Activated naive CD4-positive, alpha-beta T cell treated with anti-CD3 and anti-CD28 coated beads, Interleukin-2, amount 50 U/mL, for 24 hours (primary cell): Measurements from ENCODE around the gene FANCC.
A peak's percentile ranks its signal among the peaks of the same experiment; 100 is the strongest.
"Not testable (repeated sequence)": the region's sequence is repeated elsewhere in the genome, so short reads cannot be mapped to it uniquely, and the experiment has no call there.

ENCODE experiments used
- H3K27ac Mint-ChIP-seq: one replicate; pipeline ENCODE4 v1.8.0; 2021; ENCODE audit warnings: mild to moderate bottlenecking, mixed read lengths
- H3K27me3 Mint-ChIP-seq: one replicate; pipeline ENCODE4 v1.8.0; 2021; ENCODE audit warnings: mixed read lengths
- H3K36me3 Mint-ChIP-seq: one replicate; pipeline ENCODE4 v1.8.0; 2021; ENCODE audit warnings: mixed read lengths
- H3K4me1 Mint-ChIP-seq: one replicate; pipeline ENCODE4 v1.8.0; 2021; ENCODE audit warnings: mixed read lengths
- H3K4me3 Mint-ChIP-seq: one replicate; pipeline ENCODE4 v1.8.0; 2021; ENCODE audit warnings: mild to moderate bottlenecking, mixed read lengths
- H3K9me3 Mint-ChIP-seq: one replicate; pipeline ENCODE4 v1.8.0; 2021; ENCODE audit warnings: mixed read lengths

The FANCC gene

GRCh38 chr9:95306819-95307218 is 10.7 kb downstream of the FANCC start:
- peaks cover 22% of the 10 kb centered on the region for H3K4me1 Mint-ChIP-seq
- no peak overlapping the region for H3K4me3 Mint-ChIP-seq
- no peaks in the 10 kb centered on the region for H3K36me3 Mint-ChIP-seq
- no peak overlapping the region for H3K27ac Mint-ChIP-seq
- H3K27me3 Mint-ChIP-seq = no peaks in the 10 kb centered on the region
- H3K9me3 Mint-ChIP-seq = no peaks in the 10 kb centered on the region

DNA sequence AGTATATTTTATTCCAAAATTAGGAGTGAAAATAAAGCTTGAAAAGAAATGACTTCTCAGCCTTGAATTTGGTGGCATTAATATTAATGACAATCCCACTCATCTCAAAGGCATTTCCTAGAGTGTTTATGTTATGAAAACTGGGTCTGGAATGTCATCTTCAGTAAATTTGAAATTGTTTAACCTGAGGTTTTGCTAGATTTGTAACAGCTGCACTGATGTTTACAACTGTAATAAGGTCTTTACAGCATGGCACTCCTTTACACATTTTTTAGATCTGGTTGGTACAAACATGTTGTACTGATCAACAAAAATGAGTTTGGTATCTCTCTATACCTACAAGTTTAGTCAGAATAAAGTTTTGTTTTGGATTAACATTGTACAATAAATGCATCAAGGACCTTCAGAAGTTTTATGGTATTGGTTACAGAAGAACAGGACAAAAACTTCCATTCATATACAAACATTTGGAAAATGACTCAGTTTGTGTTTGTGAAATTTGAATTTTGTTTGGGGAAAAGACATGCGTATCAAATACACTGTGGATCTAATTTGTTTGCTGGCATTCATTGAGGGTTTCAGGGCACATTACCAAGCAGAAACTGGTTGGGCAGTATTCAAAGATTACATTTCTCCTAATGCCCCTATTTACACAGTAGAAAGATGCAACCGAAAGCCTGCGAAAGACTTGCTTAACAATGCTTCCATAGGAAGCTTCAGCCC is 11.6 kb downstream of the FANCC start:
- Mint-ChIP-seq H3K4me3 (no peak overlapping the region), H3K27ac (no peak overlapping the region), H3K36me3 (no peaks in the 10 kb centered on the region), H3K27me3 (no peaks in the 10 kb centered on the region), H3K4me1 (peaks cover 24% of the 10 kb centered on the region), H3K9me3 (no peaks in the 10 kb centered on the region)

GRCh38 chr9:95302479-95302878 is 15.0 kb downstream of the FANCC start:
- Mint-ChIP-seq H3K27me3 (no peaks in the 10 kb centered on the region), H3K4me1 (peaks cover 32% of the 10 kb centered on the region), H3K36me3 (no peaks in the 10 kb centered on the region), H3K27ac (no peak overlapping the region), H3K4me3 (peak overlapping the region; percentile 51), H3K9me3 (no peaks in the 10 kb centered on the region)

DNA sequence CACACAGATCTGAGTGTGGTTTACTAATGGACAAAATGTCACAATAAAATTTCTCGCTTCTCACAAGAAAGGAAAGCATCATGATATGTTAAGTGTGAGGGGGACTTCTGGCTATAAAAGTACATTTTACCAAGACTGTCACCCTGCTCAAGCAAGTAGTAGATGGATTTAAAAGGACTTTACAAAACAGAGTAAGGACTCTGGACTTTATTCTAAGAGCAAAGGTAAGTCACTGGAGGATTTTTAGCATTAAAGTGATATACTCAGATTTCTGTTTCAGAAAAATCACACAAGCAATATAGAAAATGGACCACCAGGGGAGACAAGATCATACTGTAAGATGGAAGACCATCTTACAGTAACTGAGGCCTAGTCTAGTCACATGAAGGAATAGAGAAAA is 19.7 kb downstream of the FANCC start:
- peaks cover 15% of the 10 kb centered on the region for H3K4me1 Mint-ChIP-seq
- no peak overlapping the region for H3K27ac Mint-ChIP-seq
- no peaks in the 10 kb centered on the region for H3K36me3 Mint-ChIP-seq
- no peaks in the 10 kb centered on the region for H3K27me3 Mint-ChIP-seq
- H3K9me3 Mint-ChIP-seq = no peaks in the 10 kb centered on the region
- H3K4me3 Mint-ChIP-seq = no peak overlapping the region

- Mint-ChIP-seq H3K27ac (no peak overlapping the region), H3K4me1 (peaks cover 11% of the 10 kb centered on the region), H3K4me3 (no peak overlapping the region), H3K9me3 (no peaks in the 10 kb centered on the region), H3K27me3 (no peaks in the 10 kb centered on the region), H3K36me3 (no peaks in the 10 kb centered on the region)
These were observed 20.2 kb downstream of the FANCC start for GRCh38 chr9:95297316-95297715.

DNA sequence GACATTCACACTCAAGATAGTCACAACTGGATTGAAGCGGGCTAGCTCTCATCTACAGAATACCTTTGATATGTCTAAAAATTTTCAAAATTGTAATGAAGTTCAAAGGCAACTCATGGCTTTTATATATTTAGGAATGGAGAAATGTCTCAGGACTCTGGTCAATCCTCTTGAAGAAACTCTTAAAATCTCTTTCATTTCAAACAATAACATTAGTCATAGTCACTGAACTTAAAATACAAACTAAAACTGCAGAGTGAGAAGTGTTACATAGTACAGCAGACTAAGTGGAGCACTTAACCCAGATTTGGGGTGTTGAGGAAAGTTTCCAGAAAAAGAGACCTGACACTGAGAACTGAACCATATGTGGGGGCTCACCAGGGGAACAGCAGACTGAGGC is 20.7 kb downstream of the FANCC start:
- H3K27ac Mint-ChIP-seq = no peak overlapping the region
- no peak overlapping the region for H3K4me3 Mint-ChIP-seq
- H3K27me3 Mint-ChIP-seq = no peaks in the 10 kb centered on the region
- no peaks in the 10 kb centered on the region for H3K9me3 Mint-ChIP-seq
- peaks cover 10% of the 10 kb centered on the region for H3K4me1 Mint-ChIP-seq
- H3K36me3 Mint-ChIP-seq = peaks cover 3% of the 10 kb centered on the region

- peaks cover 13% of the 10 kb centered on the region for H3K4me1 Mint-ChIP-seq
- H3K4me3 Mint-ChIP-seq, H3K27me3 Mint-ChIP-seq, H3K36me3 Mint-ChIP-seq, H3K27ac Mint-ChIP-seq, H3K9me3 Mint-ChIP-seq: not testable (repeated sequence)
These were observed 24.2 kb downstream of the FANCC start for GRCh38 chr9:95293296-95293695.

DNA sequence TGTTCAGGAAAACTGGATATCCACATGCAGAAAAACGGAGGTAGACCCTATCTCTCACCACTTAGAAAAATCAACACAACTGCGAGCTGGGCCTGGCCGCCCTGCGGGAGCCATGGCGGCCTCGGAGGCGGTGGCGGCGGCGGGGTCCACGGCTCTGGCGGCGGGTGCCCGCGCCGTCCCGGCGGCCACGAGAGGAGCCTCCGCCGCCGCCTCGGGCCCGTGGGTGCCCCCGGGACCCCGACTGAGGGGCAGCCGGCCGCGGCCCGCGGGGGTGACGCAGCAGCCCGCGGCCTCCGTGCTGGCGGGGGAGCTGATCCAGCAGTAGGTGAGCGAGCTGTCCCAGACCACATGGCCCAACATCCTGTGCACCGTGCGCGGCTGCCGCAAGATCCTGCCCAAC is 25.3 kb downstream of the FANCC start:
- Mint-ChIP-seq H3K27ac (no peak overlapping the region), H3K36me3 (peaks cover 4% of the 10 kb centered on the region), H3K4me1 (peaks cover 8% of the 10 kb centered on the region), H3K4me3 (no peak overlapping the region), H3K27me3 (no peaks in the 10 kb centered on the region), H3K9me3 (no peaks in the 10 kb centered on the region)

DNA sequence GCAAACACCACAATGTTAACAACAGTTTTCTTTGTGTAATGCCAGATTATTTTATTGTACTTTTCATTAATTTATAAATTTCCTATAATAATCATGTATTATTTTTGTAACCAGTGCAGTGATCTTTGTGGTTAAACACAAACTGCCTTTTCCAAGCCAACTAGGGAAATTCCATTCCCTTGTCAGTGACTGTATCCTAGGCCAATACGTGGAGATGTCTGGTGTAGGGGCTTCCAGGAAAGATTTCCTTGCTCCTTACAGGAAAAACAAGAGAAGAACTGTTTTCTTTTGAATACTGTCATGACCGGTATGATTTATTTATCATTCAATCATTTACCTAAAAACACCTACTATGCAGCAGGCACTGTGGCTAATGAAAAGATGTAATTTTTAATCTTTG is 31.4 kb downstream of the FANCC start:
- peaks cover 2% of the 10 kb centered on the region for H3K9me3 Mint-ChIP-seq
- peaks cover 4% of the 10 kb centered on the region for H3K36me3 Mint-ChIP-seq
- H3K27me3 Mint-ChIP-seq = no peaks in the 10 kb centered on the region
- no peak overlapping the region for H3K4me3 Mint-ChIP-seq
- no peak overlapping the region for H3K27ac Mint-ChIP-seq
- peaks cover 11% of the 10 kb centered on the region for H3K4me1 Mint-ChIP-seq

DNA sequence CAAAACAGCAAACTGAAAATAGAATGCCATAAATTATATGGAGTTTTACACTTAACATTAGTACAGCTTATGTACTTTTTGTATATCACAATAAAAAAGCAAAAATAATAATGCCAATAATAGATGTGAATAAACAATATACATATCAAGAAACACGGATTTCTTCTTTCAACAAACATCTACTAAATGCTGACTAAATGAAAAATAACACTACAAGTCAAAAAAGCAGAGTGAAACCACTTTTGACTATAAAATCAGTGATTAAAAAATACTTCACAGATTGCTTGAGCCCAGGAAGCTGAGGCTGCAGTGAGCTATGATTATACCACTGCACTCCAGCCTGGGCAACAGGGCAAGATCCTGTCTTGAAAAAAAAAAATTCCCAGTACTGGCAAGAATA is 32.2 kb downstream of the FANCC start:
- Mint-ChIP-seq H3K36me3 (peaks cover 8% of the 10 kb centered on the region), H3K27ac (no peak overlapping the region), H3K9me3 (peaks cover 9% of the 10 kb centered on the region), H3K4me3 (no peak overlapping the region), H3K4me1 (peaks cover 11% of the 10 kb centered on the region), H3K27me3 (no peaks in the 10 kb centered on the region)

DNA sequence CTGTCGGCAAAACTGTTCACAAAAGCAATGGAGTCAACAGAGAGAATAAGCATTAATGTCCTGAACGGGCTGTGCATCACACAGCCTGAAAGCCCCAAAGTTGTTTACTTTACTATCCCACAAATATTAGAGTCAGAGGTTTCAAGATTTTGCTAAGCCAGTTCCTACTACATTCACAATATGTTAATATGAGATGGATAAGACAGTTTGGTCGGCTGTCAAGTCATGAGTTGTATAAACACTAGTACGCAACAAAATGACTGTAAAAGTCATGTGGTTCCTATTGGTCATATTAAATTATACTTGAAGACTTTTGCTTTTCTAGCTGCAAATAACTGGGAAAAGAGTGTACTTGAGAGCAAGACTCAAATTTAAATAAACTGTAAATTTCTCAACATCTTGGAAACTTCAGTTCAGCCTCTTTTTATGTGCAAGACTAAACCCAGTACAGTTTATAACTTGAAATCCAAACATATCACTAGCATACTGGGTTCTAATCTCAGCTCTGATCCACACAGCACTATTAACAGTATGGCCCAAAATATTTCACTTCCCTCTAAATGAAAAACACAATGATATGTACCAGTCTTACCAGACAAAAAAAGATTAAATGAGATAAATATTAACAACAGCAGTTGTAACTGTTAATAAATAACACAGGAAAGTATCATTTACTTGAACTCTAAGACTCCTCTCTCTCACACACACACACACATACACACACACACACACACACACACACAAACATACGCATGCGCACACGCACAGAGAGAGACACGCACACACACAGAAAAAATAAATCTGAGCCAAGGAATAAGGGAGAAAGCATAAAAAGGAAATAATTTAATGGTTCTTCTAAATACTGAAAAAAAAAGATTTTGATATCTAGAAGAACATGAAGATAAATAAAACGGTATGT is 33.1 kb downstream of the FANCC start:
- Mint-ChIP-seq H3K4me1 (peaks cover 11% of the 10 kb centered on the region), H3K36me3 (peaks cover 8% of the 10 kb centered on the region), H3K27ac (no peak overlapping the region), H3K27me3 (no peaks in the 10 kb centered on the region), H3K4me3 (no peak overlapping the region), H3K9me3 (peaks cover 14% of the 10 kb centered on the region)

- Mint-ChIP-seq H3K27ac (no peak overlapping the region), H3K36me3 (peaks cover 8% of the 10 kb centered on the region), H3K4me1 (peaks cover 6% of the 10 kb centered on the region), H3K27me3 (no peaks in the 10 kb centered on the region), H3K4me3 (no peak overlapping the region), H3K9me3 (peaks cover 14% of the 10 kb centered on the region)
These were observed 33.8 kb downstream of the FANCC start for GRCh38 chr9:95283673-95284072.

GRCh38 chr9:95282332-95282731 is 35.2 kb downstream of the FANCC start:
- no peak overlapping the region for H3K4me3 Mint-ChIP-seq
- H3K27ac Mint-ChIP-seq = no peak overlapping the region
- H3K9me3 Mint-ChIP-seq = peaks cover 14% of the 10 kb centered on the region
- peaks cover 7% of the 10 kb centered on the region for H3K4me1 Mint-ChIP-seq
- H3K36me3 Mint-ChIP-seq = peaks cover 8% of the 10 kb centered on the region
- no peaks in the 10 kb centered on the region for H3K27me3 Mint-ChIP-seq

DNA sequence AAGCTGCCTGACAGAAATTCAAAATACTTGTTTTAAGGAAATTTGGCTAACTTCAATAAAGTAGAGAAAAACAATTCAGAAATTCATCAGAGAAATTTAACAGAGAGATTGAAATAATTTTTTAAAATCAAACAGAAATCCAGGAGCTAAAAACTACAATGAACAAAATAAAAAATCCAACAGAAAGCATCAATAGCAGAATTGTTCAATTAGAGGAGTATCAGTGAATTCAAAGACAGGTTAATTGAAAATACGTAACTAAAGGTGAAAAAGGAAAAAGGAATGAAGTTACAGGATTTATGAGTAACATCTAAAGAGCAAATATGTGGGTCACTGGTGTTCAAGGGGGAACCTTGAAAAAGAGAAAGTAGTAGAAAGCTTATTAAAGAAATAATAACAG is 36.8 kb downstream of the FANCC start:
- Mint-ChIP-seq H3K27ac (peak overlapping the region; percentile 41), H3K4me1 (peaks cover 17% of the 10 kb centered on the region), H3K4me3 (no peak overlapping the region), H3K36me3 (peaks cover 8% of the 10 kb centered on the region), H3K9me3 (peaks cover 14% of the 10 kb centered on the region), H3K27me3 (no peaks in the 10 kb centered on the region)

DNA sequence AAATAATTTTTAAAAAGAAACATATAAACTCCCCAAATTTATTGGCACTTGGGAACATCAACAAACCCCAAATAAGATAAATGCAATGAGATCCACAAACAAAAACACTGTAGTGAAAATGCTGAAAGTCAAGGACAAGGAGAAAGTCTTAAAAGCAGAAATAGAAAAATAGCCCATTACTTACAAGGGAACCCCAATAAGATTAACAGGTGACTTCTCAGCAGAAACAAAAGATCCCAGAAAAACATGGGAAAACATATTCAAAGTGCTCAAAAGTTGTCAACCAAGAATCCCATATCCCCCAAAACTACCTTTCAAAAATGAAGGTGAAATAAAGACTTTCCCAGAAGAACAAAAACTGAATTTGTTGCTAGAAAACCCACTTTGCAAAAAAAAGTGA is 40.0 kb downstream of the FANCC start:
- Mint-ChIP-seq H3K4me1 (peaks cover 26% of the 10 kb centered on the region), H3K4me3 (no peak overlapping the region), H3K36me3 (peaks cover 12% of the 10 kb centered on the region), H3K27me3 (no peaks in the 10 kb centered on the region), H3K27ac (no peak overlapping the region), H3K9me3 (peaks cover 14% of the 10 kb centered on the region)

DNA sequence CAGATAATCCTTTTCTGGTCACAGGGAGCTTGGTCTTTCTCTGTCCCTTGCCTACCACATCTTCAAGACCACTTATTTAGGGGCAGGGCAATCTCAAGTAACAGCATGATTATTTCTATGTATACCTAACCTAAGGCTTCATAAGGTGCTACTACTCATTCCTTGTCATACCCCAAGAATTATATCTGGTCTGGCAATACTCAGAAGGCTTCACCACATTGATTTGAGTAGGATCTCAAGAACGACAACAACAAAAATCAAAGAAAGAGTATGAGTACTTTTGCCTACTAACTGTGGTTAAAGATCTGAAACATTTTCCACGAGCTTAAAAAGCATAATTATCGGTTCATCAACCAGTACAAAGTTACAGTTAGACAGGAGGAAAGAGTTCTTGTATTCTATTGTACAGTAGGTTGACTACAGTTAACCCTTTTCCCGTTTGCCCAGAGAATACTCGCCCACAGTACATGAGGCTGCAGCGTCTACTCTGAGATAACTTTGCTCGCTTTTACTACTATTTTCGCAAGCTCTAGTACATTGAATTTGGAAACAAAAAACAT is 41.0 kb downstream of the FANCC start:
- Mint-ChIP-seq H3K27ac (no peak overlapping the region), H3K9me3 (peaks cover 14% of the 10 kb centered on the region), H3K27me3 (no peaks in the 10 kb centered on the region), H3K36me3 (peaks cover 12% of the 10 kb centered on the region), H3K4me1 (peaks cover 26% of the 10 kb centered on the region), H3K4me3 (peak overlapping the region; percentile 45)
